Measurements from ENCODE around the gene ARG2. TPM values are rescaled to one million over a fixed set of nuclear protein-coding genes. Genes with fewer than 3 reads are reported as not detected.

ARG2 gene
- total and polyA plus RNA-seq, 2 donors (not counting 1 experiment from before 2014, with no cell fraction given), result 0.33 to 1.8 TPM

DNA sequence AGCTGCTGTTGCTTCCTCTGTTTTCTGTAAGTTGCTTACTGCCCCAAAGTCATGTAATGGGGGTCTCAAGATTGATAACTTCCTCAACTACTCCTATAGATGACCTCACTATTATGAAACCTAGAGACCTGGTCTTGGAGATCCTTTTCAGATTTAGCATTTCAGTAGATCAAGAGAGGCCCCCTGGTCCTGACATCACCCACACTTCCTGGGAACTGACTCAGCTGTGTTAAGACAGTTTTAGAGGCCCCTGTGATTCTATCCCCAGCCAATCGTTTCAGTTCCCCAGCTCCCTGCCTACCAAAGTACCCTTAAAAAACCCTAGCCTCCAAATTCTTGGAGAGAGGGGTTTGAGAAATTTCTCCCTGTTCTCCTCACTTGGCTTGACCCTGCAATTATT lies 9.2 kb upstream of the ARG2 start:
- intact Hi-C loops (cut with micrococcal nuclease), result no loop called here
- H3K9ac ChIP-seq (ENCODE audit: low read length), result no peak overlapping the region
- POLR2A ChIA-PET, result no interaction called here

DNA sequence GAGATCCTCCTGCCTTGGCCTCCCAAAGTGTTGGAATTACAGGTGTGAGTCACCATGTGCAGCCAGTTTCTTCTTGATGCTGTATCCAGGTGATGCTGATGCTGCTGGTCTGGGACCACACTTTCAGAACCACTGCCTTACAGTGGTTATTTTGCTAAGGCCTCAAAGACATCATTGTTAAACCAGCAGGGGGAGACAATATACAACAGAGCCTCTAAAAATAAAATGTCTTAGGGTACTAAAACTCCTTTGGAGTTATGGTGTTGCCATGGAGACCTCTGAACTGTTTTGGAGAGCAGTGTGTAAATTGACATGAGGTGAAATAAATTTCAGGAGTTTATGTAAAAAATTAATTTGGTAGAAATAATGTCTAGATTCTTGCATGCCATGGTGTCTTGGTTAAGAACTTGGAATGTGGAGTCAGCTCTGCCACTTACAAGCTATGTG lies 1.1 kb upstream of the ARG2 start:
- Histone ChIP-seq H3K9ac (ENCODE audit: low read length) (peak overlapping the region; percentile 71), H3K27me3 (replicated peaks in 1 of 4; ENCODE audit: control extremely low read depth in 1 of 4, control insufficient read depth in 3 of 4, insufficient read depth in 4 of 4, low read length in 3 of 4) (peaks cover 0 to 4% (median 0%) of the 10 kb centered on the region in 4 experiments), H3K4me1 (ENCODE audit: control insufficient read depth in 2 of 2, insufficient read depth in 2 of 2, low read length in 2 of 2) (peaks cover 12 to 18% of the 10 kb centered on the region in 2 donors), H3K4me3 (ENCODE audit: control extremely low read depth in 1 of 5, extremely low read depth in 1 of 5, insufficient read depth in 1 of 5, low read depth in 2 of 5, low read length in 4 of 5) (peak overlapping the region in 1 of 5 experiments; percentile 94), H4K20me1 (ENCODE audit: control insufficient read depth, insufficient read depth, low read length, poor library complexity, severe bottlenecking) (no peaks in the 10 kb centered on the region), H3K36me3 (replicated peaks in 1 of 2; ENCODE audit: control extremely low read depth in 1 of 2, control insufficient read depth in 1 of 2, extremely low read depth in 1 of 2, insufficient read depth in 2 of 2, low read length in 1 of 2) (no peaks in the 10 kb centered on the region), H3K4me2 (replicated peaks; ENCODE audit: low read depth, low read length, poor library complexity, severe bottlenecking) (peak overlapping the region; percentile 97), H3K9me3 (ENCODE audit: control extremely low read depth in 1 of 3, control insufficient read depth in 2 of 3, insufficient read depth in 1 of 3, low read length in 2 of 3) (no peaks in the 10 kb centered on the region), H3K79me2 (ENCODE audit: control insufficient read depth, insufficient read depth, low read length) (no peaks in the 10 kb centered on the region), H2AFZ (ENCODE audit: insufficient read depth, low read depth, low read length, poor library complexity, severe bottlenecking) (no peak overlapping the region), H3K27ac (ENCODE audit: low read length in 2 of 2) (peak overlapping the region; percentile 76 to 78)
- TF ChIP-seq EZH2 (IDR thresholded peaks at IDR 0.05; ENCODE audit: borderline replicate concordance, insufficient read depth, low read depth, low read length, poor library complexity, severe bottlenecking), result no peak
- TF ChIP-seq, protein P1, sequence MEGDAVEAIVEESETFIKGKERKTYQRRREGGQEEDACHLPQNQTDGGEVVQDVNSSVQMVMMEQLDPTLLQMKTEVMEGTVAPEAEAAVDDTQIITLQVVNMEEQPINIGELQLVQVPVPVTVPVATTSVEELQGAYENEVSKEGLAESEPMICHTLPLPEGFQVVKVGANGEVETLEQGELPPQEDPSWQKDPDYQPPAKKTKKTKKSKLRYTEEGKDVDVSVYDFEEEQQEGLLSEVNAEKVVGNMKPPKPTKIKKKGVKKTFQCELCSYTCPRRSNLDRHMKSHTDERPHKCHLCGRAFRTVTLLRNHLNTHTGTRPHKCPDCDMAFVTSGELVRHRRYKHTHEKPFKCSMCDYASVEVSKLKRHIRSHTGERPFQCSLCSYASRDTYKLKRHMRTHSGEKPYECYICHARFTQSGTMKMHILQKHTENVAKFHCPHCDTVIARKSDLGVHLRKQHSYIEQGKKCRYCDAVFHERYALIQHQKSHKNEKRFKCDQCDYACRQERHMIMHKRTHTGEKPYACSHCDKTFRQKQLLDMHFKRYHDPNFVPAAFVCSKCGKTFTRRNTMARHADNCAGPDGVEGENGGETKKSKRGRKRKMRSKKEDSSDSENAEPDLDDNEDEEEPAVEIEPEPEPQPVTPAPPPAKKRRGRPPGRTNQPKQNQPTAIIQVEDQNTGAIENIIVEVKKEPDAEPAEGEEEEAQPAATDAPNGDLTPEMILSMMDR (IDR thresholded peaks at IDR 0.05), result peak; percentile 78
- no peak for ATAC-seq (ENCODE audit: low read depth)
- peak overlapping the region; percentile 92 for H3K4me3 Mint-ChIP-seq
- DNase-seq, result peak; percentile 75
- POLR2A ChIA-PET, result interaction anchor here (2.1 to 3.0 kb wide), 2 partner anchors 19 to 56 kb away, joined by 6 to 11 read pairs; partner anchors contain the start of genes PIGH and VTI1B
- no peaks in the 10 kb centered on the region for H3K27me3 Mint-ChIP-seq
- no peaks in the 10 kb centered on the region for H3K9me3 Mint-ChIP-seq (ENCODE audit: insufficient read depth)
- intact Hi-C loops (cut with micrococcal nuclease), result loop anchor here (1.0 to 5.0 kb wide), 8 partner anchors 18 to 199 kb away; partner anchors contain the start of genes PIGH, RAD51B, RDH11 and TMEM229B
- peak overlapping the region; percentile 18 for H3K27ac Mint-ChIP-seq
- CTCF ChIA-PET, result interaction anchor here (0.6 to 2.2 kb wide), 22 partner anchors 9 to 259 kb away, joined by 3 to 36 read pairs (median 4); partner anchors contain the start of genes ATP6V1D, EIF2S1, PIGH and RDH11
- peaks cover 23% of the 10 kb centered on the region for H3K4me1 Mint-ChIP-seq

More for the DNA sequence above, 9.2 kb upstream of the ARG2 start:
- DNase-seq, result no peak
- Histone ChIP-seq H3K4me1 (ENCODE audit: control insufficient read depth in 2 of 2, insufficient read depth in 2 of 2, low read length in 2 of 2) (no peaks in the 10 kb centered on the region), H3K4me2 (replicated peaks; ENCODE audit: low read depth, low read length, poor library complexity, severe bottlenecking) (no peak overlapping the region), H3K9me3 (ENCODE audit: control extremely low read depth in 1 of 3, control insufficient read depth in 2 of 3, insufficient read depth in 1 of 3, low read length in 2 of 3) (no peaks in the 10 kb centered on the region), H4K20me1 (ENCODE audit: control insufficient read depth, insufficient read depth, low read length, poor library complexity, severe bottlenecking) (no peaks in the 10 kb centered on the region), H3K79me2 (ENCODE audit: control insufficient read depth, insufficient read depth, low read length) (no peaks in the 10 kb centered on the region), H3K27me3 (replicated peaks in 1 of 4; ENCODE audit: control extremely low read depth in 1 of 4, control insufficient read depth in 3 of 4, insufficient read depth in 4 of 4, low read length in 3 of 4) (no peaks in the 10 kb centered on the region), H3K36me3 (replicated peaks in 1 of 2; ENCODE audit: control extremely low read depth in 1 of 2, control insufficient read depth in 1 of 2, extremely low read depth in 1 of 2, insufficient read depth in 2 of 2, low read length in 1 of 2) (no peaks in the 10 kb centered on the region), H2AFZ (ENCODE audit: insufficient read depth, low read depth, low read length, poor library complexity, severe bottlenecking) (no peak overlapping the region), H3K27ac (ENCODE audit: low read length in 2 of 2) (no peak overlapping the region), H3K4me3 (ENCODE audit: control extremely low read depth in 1 of 5, extremely low read depth in 1 of 5, insufficient read depth in 1 of 5, low read depth in 2 of 5, low read length in 4 of 5) (no peak overlapping the region)
- CTCF ChIA-PET, result no interaction called here
- ATAC-seq (ENCODE audit: low read depth), result no peak
- no CpG with 5 or more reads among the region's 1 CpG for WGBS (ENCODE audit: insufficient coverage)
- Mint-ChIP-seq H3K27me3 (no peaks in the 10 kb centered on the region), H3K9me3 (ENCODE audit: insufficient read depth) (no peaks in the 10 kb centered on the region), H3K27ac (no peak overlapping the region), H3K4me1 (no peaks in the 10 kb centered on the region), H3K4me3 (no peak overlapping the region)
- TF ChIP-seq, protein P1 (IDR thresholded peaks at IDR 0.05), result no peak

Measured in B cell (primary cell).